HG03442 (cell line): ENCODE measurements around the gene GDI1.
A peak's percentile ranks its signal among the peaks of the same experiment; 100 is the strongest.

Experiments
- ATAC-seq: cut with Tn5 transposase; IDR thresholded peaks from one replicate; pipeline ENCODE4 v1.9.1; 2021; ENCODE audit warnings: mild to moderate bottlenecking, moderate library complexity; ENCODE audit not compliant: unreplicated experiment

Gene GDI1

GRCh38 chrX:154408659-154409221, 28.2 kb upstream of the GDI1 start:
- ATAC-seq = peak; percentile 8

- ATAC-seq = peak; percentile 39
Observed at GRCh38 chrX:154409222-154409871, 27.6 kb upstream of the GDI1 start, which contains the start of gene DNASE1L1. Gene DNASE1L1 (minus strand): TSS chrX:154409254. CDS start chrX:154405568, 3,686 bp downstream.

GRCh38 chrX:154411981-154412340, 25.0 kb upstream of the GDI1 start:
- peak; percentile 45 for ATAC-seq

- ATAC-seq = no peak
Observed at GRCh38 chrX:154412468-154412867, 24.5 kb upstream of the GDI1 start.

GRCh38 chrX:154413142-154413541, 23.8 kb upstream of the GDI1 start:
- no peak for ATAC-seq

GRCh38 chrX:154417157-154417556, 19.8 kb upstream of the GDI1 start:
- no peak for ATAC-seq

- no peak for ATAC-seq
Observed at GRCh38 chrX:154419189-154419588, 17.8 kb upstream of the GDI1 start.

- ATAC-seq = no peak
Observed at GRCh38 chrX:154419688-154420401, 17.1 kb upstream of the GDI1 start.

- ATAC-seq = no peak
Observed at GRCh38 chrX:154420402-154420756, 16.6 kb upstream of the GDI1 start.

GRCh38 chrX:154426916-154427770, 9.8 kb upstream of the GDI1 start:
- no peak for ATAC-seq

GRCh38 chrX:154428176-154429171, 8.5 kb upstream of the GDI1 start, which contains the start of gene ATP6AP1:
Gene ATP6AP1 (plus strand): TSS chrX:154428677. CDS start chrX:154428693, 16 bp downstream.
- peak; percentile 97 for ATAC-seq

GRCh38 chrX:154429711-154430110, 7.2 kb upstream of the GDI1 start:
- ATAC-seq = no peak

- ATAC-seq = no peak
Observed at GRCh38 chrX:154430479-154430878, 6.5 kb upstream of the GDI1 start.

GRCh38 chrX:154430916-154431315, 6.0 kb upstream of the GDI1 start:
- ATAC-seq = no peak

GRCh38 chrX:154431341-154431740, 5.6 kb upstream of the GDI1 start:
- ATAC-seq = no peak

GRCh38 chrX:154432210-154432609, 4.7 kb upstream of the GDI1 start:
- ATAC-seq = no peak

GRCh38 chrX:154433605-154434004, 3.3 kb upstream of the GDI1 start:
- no peak for ATAC-seq

GRCh38 chrX:154434394-154435168, 2.4 kb upstream of the GDI1 start:
- ATAC-seq = no peak

- ATAC-seq = no peak
Observed at GRCh38 chrX:154435171-154435733, 1.7 kb upstream of the GDI1 start.
